Calu3 (cell line): ENCODE data around the gene LCN1. TPM values are rescaled to one million over a fixed set of nuclear protein-coding genes. Genes with fewer than 3 reads are reported as not detected.
"Not testable (repeated sequence)": the region's sequence is repeated elsewhere in the genome, so short reads cannot be mapped to it uniquely, and the experiment has no call there.

Source experiments
- BruUV-seq: library from RNA; stranded (reverse); fragments of 400-500 nt; replicated peaks from 2 replicates; lab custom pipeline; 2021; lab: Mats Ljungman, UMichigan
- CTCF ChIA-PET: fragments of 300-600 bp; sonication (Branson Sonifier 250); formaldehyde crosslinking; loops from one replicate; lab custom pipeline; 2022; ENCODE audit warnings: antibody characterized with exemption; lab: Charles Lee
- DNase-seq: peaks from one replicate; pipeline ENCODE4 v3.0.0; 2022
- H3K27ac Mint-ChIP-seq: one replicate; pipeline ENCODE4 v1.8.0; 2022; ENCODE audit warnings: mixed read lengths; ENCODE audit not compliant: unreplicated experiment
- H3K27me3 Mint-ChIP-seq: one replicate; pipeline ENCODE4 v1.8.0; 2022; ENCODE audit warnings: mixed read lengths; ENCODE audit not compliant: unreplicated experiment
- H3K36me3 Mint-ChIP-seq: one replicate; pipeline ENCODE4 v1.8.0; 2022; ENCODE audit warnings: mild to moderate bottlenecking, moderate library complexity, mixed read lengths; ENCODE audit not compliant: insufficient read depth, unreplicated experiment
- H3K4me1 Mint-ChIP-seq: one replicate; pipeline ENCODE4 v1.8.0; 2022; ENCODE audit warnings: mild to moderate bottlenecking, low read depth, mixed read lengths; ENCODE audit not compliant: unreplicated experiment
- H3K4me3 Mint-ChIP-seq: one replicate; pipeline ENCODE4 v1.8.0; 2022; ENCODE audit warnings: mild to moderate bottlenecking, low read depth, moderate library complexity, mixed read lengths; ENCODE audit not compliant: unreplicated experiment
- H3K9me3 Mint-ChIP-seq: one replicate; pipeline ENCODE4 v1.8.0; 2022; ENCODE audit warnings: low read depth, mixed read lengths; ENCODE audit not compliant: unreplicated experiment
- CTCF ChIP-seq: fragments of 200-600 bp; IDR thresholded peaks from one replicate; pipeline ENCODE4 v1.8.0; 2022; ENCODE audit warnings: antibody characterized with exemption; ENCODE audit not compliant: unreplicated experiment
- intact Hi-C: fragments of 100-400 bp; cut with micrococcal nuclease; formaldehyde crosslinking; loops from one replicate; pipeline ENCODE4 v1.10.0; 2022; ENCODE audit not compliant: unreplicated experiment
- total RNA-seq: library from RNA; stranded (reverse); gene quantifications from 2 replicates; pipeline ENCODE4 v1.2.3, GENCODE V29; 2022

Gene LCN1
- total RNA-seq, 1 experiment from 2014 or later: not detected

- Mint-ChIP-seq H3K4me3 (no peak overlapping the region), H3K27me3 (peaks cover 50% of the 10 kb centered on the region), H3K9me3 (no peaks in the 10 kb centered on the region), H3K27ac (no peak overlapping the region), H3K4me1 (no peaks in the 10 kb centered on the region), H3K36me3 (no peaks in the 10 kb centered on the region)
- no peak for TF ChIP-seq CTCF
- CTCF ChIA-PET: no interaction called here
- no TSS peak for BruUV-seq
- DNase-seq: no peak
- intact Hi-C loops: no loop called here
These were observed 8.9 kb downstream of the LCN1 start for GRCh38 chr9:135530146-135530545.

- no peaks in the 10 kb centered on the region for H3K9me3 Mint-ChIP-seq
- no peak overlapping the region for H3K27ac Mint-ChIP-seq
- TF ChIP-seq CTCF: no peak
- no peak for DNase-seq
- intact Hi-C loops: no loop called here
- H3K4me3 Mint-ChIP-seq: no peak overlapping the region
- CTCF ChIA-PET: no interaction called here
- BruUV-seq: no TSS peak
- peaks cover 52% of the 10 kb centered on the region for H3K27me3 Mint-ChIP-seq
- H3K36me3 Mint-ChIP-seq: no peaks in the 10 kb centered on the region
- no peaks in the 10 kb centered on the region for H3K4me1 Mint-ChIP-seq
These were observed 9.9 kb downstream of the LCN1 start for GRCh38 chr9:135531096-135531495.

- DNase-seq: no peak
- no peaks in the 10 kb centered on the region for H3K36me3 Mint-ChIP-seq
- H3K27me3 Mint-ChIP-seq: peaks cover 72% of the 10 kb centered on the region
- TF ChIP-seq CTCF: no peak
- no peaks in the 10 kb centered on the region for H3K4me1 Mint-ChIP-seq
- no peak overlapping the region for H3K27ac Mint-ChIP-seq
- intact Hi-C loops: no loop called here
- no peaks in the 10 kb centered on the region for H3K9me3 Mint-ChIP-seq
- H3K4me3 Mint-ChIP-seq: no peak overlapping the region
- CTCF ChIA-PET: no interaction called here
- BruUV-seq: no TSS peak
These were observed 11.9 kb downstream of the LCN1 start for GRCh38 chr9:135533113-135533512.

GRCh38 chr9:135533674-135534073 lies 12.4 kb downstream of the LCN1 start:
- Mint-ChIP-seq H3K9me3 (no peaks in the 10 kb centered on the region), H3K27me3 (peaks cover 76% of the 10 kb centered on the region), H3K4me3 (no peak overlapping the region), H3K27ac (no peak overlapping the region), H3K4me1 (no peaks in the 10 kb centered on the region), H3K36me3 (no peaks in the 10 kb centered on the region)
- intact Hi-C loops: no loop called here
- no TSS peak for BruUV-seq
- CTCF ChIA-PET: no interaction called here
- no peak for TF ChIP-seq CTCF
- no peak for DNase-seq

GRCh38 chr9:135534192-135534711 lies 13.0 kb downstream of the LCN1 start:
- CTCF ChIA-PET, H3K4me1 Mint-ChIP-seq, H3K27ac Mint-ChIP-seq, BruUV-seq, H3K9me3 Mint-ChIP-seq, intact Hi-C loops, H3K4me3 Mint-ChIP-seq, H3K36me3 Mint-ChIP-seq, DNase-seq: not testable (repeated sequence)
- peaks cover 76% of the 10 kb centered on the region for H3K27me3 Mint-ChIP-seq

- H3K9me3 Mint-ChIP-seq, H3K27ac Mint-ChIP-seq: not testable (repeated sequence)
These were observed 13.6 kb downstream of the LCN1 start for GRCh38 chr9:135534826-135535225.

GRCh38 chr9:135535631-135536030 lies 14.4 kb downstream of the LCN1 start:
- H3K4me1 Mint-ChIP-seq, H3K9me3 Mint-ChIP-seq, H3K27ac Mint-ChIP-seq, H3K4me3 Mint-ChIP-seq, BruUV-seq, DNase-seq, H3K36me3 Mint-ChIP-seq, intact Hi-C loops: not testable (repeated sequence)
- peaks cover 76% of the 10 kb centered on the region for H3K27me3 Mint-ChIP-seq
- CTCF ChIA-PET: interaction anchor here (0.7 kb wide), 1 partner anchor 50 kb away, joined by 3 read pairs; no protein-coding TSS in a partner anchor

More at GRCh38 chr9:135534826-135535225, 13.6 kb downstream of the LCN1 start:
- DNase-seq, BruUV-seq, H3K36me3 Mint-ChIP-seq, H3K4me1 Mint-ChIP-seq, H3K4me3 Mint-ChIP-seq, intact Hi-C loops: not testable (repeated sequence)
- H3K27me3 Mint-ChIP-seq: peaks cover 76% of the 10 kb centered on the region
- CTCF ChIA-PET: interaction anchor here (0.7 kb wide), 1 partner anchor 49 kb away, joined by 3 read pairs; no protein-coding TSS in a partner anchor
